Measurements from ENCODE around the gene RBM17. TPM values are rescaled to one million over a fixed set of nuclear protein-coding genes. Genes with fewer than 3 reads are reported as not detected.
A peak's percentile ranks its signal among the peaks of the same experiment; 100 is the strongest.

RBM17 gene
- total RNA-seq, 1 experiment from 2014 or later = 160 TPM

DNA sequence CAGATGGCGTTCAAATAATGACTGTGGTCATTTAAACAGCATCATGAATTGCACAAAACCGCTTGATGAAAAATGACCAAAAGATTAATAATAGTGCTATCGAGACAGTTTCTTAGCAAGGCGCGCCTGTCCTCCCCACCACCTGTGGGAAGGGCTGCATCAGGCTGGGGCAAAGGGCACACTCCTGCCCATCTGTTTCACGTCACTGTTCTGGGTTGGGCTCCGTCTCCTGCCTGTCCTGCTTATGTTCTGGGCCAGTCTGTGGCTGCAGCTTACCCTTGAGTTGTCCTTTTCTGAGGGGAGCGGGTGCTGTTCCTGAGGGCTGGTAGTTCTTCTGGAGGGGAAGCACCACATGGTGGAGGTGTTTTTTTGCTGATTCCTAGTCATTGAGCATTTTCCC, 13.3 kb downstream of the RBM17 start (continued):
- TF ChIP-seq ZNF317 (CRISPR knock-in tag; IDR thresholded peaks at IDR 0.05; ENCODE audit: borderline replicate concordance, low read depth) (no peak), ETV6 (CRISPR knock-in tag; IDR thresholded peaks at IDR 0.05) (no peak), E2F4 (CRISPR knock-in tag; IDR thresholded peaks at IDR 0.05; ENCODE audit: borderline replicate concordance, low read depth) (no peak), ZNF219 (CRISPR knock-in tag; IDR thresholded peaks at IDR 0.05; ENCODE audit: borderline replicate concordance) (no peak), ATF1 (CRISPR knock-in tag; IDR thresholded peaks at IDR 0.05) (no peak)

DNA sequence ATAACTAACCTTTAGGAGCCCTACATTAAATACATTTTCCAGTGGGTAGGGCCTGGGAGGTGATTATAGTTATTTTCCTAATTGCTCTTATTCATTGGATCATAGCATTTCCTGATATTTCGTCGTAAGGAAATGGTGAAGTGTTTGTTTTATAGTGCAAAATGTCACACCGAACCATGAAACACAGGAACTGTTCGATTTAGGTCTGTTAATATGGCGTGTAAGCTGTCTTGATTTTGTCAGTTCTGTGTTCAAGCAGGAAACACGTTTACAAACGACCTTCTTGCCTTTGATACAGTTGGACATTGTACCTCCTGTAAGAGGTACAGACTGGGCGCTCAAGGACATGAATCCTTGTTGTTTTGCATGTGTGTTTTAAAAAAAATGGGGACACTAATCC, 14.8 kb downstream of the RBM17 start:
- H3K36me3 Mint-ChIP-seq = peaks cover 43% of the 10 kb centered on the region
- ChIA-PET CTCF (no interaction called here), POLR2A (no interaction called here)
- DNase-seq (ENCODE audit: low spot score) (no peak), ATAC-seq (no peak)
- no peaks in the 10 kb centered on the region for H3K9me3 Mint-ChIP-seq
- peak overlapping the region; percentile 8; the same call in 1 of the 2 replicates for H3K27ac Mint-ChIP-seq
- no peak overlapping the region for H3K4me3 Mint-ChIP-seq
- H3K27me3 Mint-ChIP-seq (ENCODE audit: low read depth) = no peaks in the 10 kb centered on the region
- no peak for TF ChIP-seq ZNF263 (CRISPR knock-in tag; IDR thresholded peaks at IDR 0.05; ENCODE audit: low read depth)
- TF ChIP-seq ELF4 (CRISPR knock-in tag; IDR thresholded peaks at IDR 0.05; ENCODE audit: low read depth) = no peak
- TF ChIP-seq NR2C2 (CRISPR knock-in tag; IDR thresholded peaks at IDR 0.05) = no peak
- TF ChIP-seq E2F5 (CRISPR knock-in tag; IDR thresholded peaks at IDR 0.05) = no peak
- no peak for TF ChIP-seq IRF2 (CRISPR knock-in tag; IDR thresholded peaks at IDR 0.05; ENCODE audit: borderline replicate concordance, low read depth)
- TF ChIP-seq RELA (CRISPR knock-in tag; IDR thresholded peaks at IDR 0.05; ENCODE audit: borderline replicate concordance) = no peak
- no peak for TF ChIP-seq ZNF138 (CRISPR knock-in tag; conservative IDR thresholded peaks at IDR 0.05)
- TF ChIP-seq, protein P1, sequence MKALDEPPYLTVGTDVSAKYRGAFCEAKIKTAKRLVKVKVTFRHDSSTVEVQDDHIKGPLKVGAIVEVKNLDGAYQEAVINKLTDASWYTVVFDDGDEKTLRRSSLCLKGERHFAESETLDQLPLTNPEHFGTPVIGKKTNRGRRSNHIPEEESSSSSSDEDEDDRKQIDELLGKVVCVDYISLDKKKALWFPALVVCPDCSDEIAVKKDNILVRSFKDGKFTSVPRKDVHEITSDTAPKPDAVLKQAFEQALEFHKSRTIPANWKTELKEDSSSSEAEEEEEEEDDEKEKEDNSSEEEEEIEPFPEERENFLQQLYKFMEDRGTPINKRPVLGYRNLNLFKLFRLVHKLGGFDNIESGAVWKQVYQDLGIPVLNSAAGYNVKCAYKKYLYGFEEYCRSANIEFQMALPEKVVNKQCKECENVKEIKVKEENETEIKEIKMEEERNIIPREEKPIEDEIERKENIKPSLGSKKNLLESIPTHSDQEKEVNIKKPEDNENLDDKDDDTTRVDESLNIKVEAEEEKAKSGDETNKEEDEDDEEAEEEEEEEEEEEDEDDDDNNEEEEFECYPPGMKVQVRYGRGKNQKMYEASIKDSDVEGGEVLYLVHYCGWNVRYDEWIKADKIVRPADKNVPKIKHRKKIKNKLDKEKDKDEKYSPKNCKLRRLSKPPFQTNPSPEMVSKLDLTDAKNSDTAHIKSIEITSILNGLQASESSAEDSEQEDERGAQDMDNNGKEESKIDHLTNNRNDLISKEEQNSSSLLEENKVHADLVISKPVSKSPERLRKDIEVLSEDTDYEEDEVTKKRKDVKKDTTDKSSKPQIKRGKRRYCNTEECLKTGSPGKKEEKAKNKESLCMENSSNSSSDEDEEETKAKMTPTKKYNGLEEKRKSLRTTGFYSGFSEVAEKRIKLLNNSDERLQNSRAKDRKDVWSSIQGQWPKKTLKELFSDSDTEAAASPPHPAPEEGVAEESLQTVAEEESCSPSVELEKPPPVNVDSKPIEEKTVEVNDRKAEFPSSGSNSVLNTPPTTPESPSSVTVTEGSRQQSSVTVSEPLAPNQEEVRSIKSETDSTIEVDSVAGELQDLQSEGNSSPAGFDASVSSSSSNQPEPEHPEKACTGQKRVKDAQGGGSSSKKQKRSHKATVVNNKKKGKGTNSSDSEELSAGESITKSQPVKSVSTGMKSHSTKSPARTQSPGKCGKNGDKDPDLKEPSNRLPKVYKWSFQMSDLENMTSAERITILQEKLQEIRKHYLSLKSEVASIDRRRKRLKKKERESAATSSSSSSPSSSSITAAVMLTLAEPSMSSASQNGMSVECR (CRISPR knock-in tag; IDR thresholded peaks at IDR 0.05; ENCODE audit: borderline replicate concordance) = no peak
- TF ChIP-seq TEAD1 (CRISPR knock-in tag; IDR thresholded peaks at IDR 0.05) = no peak
- TF ChIP-seq, protein P2, sequence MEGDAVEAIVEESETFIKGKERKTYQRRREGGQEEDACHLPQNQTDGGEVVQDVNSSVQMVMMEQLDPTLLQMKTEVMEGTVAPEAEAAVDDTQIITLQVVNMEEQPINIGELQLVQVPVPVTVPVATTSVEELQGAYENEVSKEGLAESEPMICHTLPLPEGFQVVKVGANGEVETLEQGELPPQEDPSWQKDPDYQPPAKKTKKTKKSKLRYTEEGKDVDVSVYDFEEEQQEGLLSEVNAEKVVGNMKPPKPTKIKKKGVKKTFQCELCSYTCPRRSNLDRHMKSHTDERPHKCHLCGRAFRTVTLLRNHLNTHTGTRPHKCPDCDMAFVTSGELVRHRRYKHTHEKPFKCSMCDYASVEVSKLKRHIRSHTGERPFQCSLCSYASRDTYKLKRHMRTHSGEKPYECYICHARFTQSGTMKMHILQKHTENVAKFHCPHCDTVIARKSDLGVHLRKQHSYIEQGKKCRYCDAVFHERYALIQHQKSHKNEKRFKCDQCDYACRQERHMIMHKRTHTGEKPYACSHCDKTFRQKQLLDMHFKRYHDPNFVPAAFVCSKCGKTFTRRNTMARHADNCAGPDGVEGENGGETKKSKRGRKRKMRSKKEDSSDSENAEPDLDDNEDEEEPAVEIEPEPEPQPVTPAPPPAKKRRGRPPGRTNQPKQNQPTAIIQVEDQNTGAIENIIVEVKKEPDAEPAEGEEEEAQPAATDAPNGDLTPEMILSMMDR (IDR thresholded peaks at IDR 0.05) = no peak
- TF ChIP-seq ZNF425 (CRISPR knock-in tag; conservative IDR thresholded peaks at IDR 0.05) = no peak
- no peak for TF ChIP-seq MXD4 (CRISPR knock-in tag; IDR thresholded peaks at IDR 0.05; ENCODE audit: borderline replicate concordance)
- no peak for TF ChIP-seq TCF7 (CRISPR knock-in tag; IDR thresholded peaks at IDR 0.05; ENCODE audit: low read depth)
- TF ChIP-seq, protein P3, sequence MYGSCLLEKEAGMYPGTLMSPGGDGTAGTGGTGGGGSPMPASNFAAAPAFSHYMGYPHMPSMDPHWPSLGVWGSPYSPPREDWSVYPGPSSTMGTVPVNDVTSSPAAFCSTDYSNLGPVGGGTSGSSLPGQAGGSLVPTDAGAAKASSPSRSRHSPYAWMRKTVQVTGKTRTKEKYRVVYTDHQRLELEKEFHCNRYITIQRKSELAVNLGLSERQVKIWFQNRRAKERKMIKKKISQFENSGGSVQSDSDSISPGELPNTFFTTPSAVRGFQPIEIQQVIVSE (CRISPR knock-in tag; IDR thresholded peaks at IDR 0.05; ENCODE audit: borderline replicate concordance) = no peak
- TF ChIP-seq, protein P4, sequence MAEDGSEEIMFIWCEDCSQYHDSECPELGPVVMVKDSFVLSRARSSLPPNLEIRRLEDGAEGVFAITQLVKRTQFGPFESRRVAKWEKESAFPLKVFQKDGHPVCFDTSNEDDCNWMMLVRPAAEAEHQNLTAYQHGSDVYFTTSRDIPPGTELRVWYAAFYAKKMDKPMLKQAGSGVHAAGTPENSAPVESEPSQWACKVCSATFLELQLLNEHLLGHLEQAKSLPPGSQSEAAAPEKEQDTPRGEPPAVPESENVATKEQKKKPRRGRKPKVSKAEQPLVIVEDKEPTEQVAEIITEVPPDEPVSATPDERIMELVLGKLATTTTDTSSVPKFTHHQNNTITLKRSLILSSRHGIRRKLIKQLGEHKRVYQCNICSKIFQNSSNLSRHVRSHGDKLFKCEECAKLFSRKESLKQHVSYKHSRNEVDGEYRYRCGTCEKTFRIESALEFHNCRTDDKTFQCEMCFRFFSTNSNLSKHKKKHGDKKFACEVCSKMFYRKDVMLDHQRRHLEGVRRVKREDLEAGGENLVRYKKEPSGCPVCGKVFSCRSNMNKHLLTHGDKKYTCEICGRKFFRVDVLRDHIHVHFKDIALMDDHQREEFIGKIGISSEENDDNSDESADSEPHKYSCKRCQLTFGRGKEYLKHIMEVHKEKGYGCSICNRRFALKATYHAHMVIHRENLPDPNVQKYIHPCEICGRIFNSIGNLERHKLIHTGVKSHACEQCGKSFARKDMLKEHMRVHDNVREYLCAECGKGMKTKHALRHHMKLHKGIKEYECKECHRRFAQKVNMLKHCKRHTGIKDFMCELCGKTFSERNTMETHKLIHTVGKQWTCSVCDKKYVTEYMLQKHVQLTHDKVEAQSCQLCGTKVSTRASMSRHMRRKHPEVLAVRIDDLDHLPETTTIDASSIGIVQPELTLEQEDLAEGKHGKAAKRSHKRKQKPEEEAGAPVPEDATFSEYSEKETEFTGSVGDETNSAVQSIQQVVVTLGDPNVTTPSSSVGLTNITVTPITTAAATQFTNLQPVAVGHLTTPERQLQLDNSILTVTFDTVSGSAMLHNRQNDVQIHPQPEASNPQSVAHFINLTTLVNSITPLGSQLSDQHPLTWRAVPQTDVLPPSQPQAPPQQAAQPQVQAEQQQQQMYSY (CRISPR knock-in tag; IDR thresholded peaks at IDR 0.05) = no peak
- H3K4me1 Mint-ChIP-seq = peaks cover 70% of the 10 kb centered on the region
